Retina (tissue), 1 donor: ENCODE data around the gene PCLAF.
"Not testable (repeated sequence)": the region's sequence is repeated elsewhere in the genome, so short reads cannot be mapped to it uniquely, and the experiment has no call there.

Experiments used
- DNase-seq: peaks from one replicate; pipeline ENCODE4 v3.0.0-alpha.2; 2016

PCLAF gene

GRCh38 chr15:64381000-64381751, at the start of gene PCLAF:
PCLAF (minus strand) TSS chr15:64381441; CDS start chr15:64381371, 70 bp downstream.
- peak; percentile 89 for DNase-seq

- DNase-seq = peak; percentile 4
Observed at GRCh38 chr15:64430000-64430735, 48.9 kb upstream of the PCLAF start.

- DNase-seq = no peak
Observed at GRCh38 chr15:64429448-64429847, 48.2 kb upstream of the PCLAF start.

- DNase-seq = peak; percentile 11
Observed at GRCh38 chr15:64426845-64427465, 45.7 kb upstream of the PCLAF start.

GRCh38 chr15:64425221-64425620, 44.0 kb upstream of the PCLAF start:
- no peak for DNase-seq

- DNase-seq = no peak
Observed at GRCh38 chr15:64423970-64424369, 42.7 kb upstream of the PCLAF start.

GRCh38 chr15:64422697-64423096, 41.5 kb upstream of the PCLAF start:
- DNase-seq = no peak

GRCh38 chr15:64412216-64412615, 31.0 kb upstream of the PCLAF start:
- no peak for DNase-seq

GRCh38 chr15:64400583-64400982, 19.3 kb upstream of the PCLAF start:
- DNase-seq = no peak

GRCh38 chr15:64398575-64398974, 17.3 kb upstream of the PCLAF start:
- DNase-seq = no peak

- DNase-seq = no peak
Observed at GRCh38 chr15:64396789-64397188, 15.5 kb upstream of the PCLAF start.

- DNase-seq = not testable (repeated sequence)
Observed at GRCh38 chr15:64392471-64392870, 11.2 kb upstream of the PCLAF start.

- DNase-seq = no peak
Observed at GRCh38 chr15:64389036-64389435, 7.8 kb upstream of the PCLAF start.

- DNase-seq = peak; percentile 96
Observed at GRCh38 chr15:64387562-64388168, 6.4 kb upstream of the PCLAF start, which contains the start of gene TRIP4. TRIP4 (plus strand) TSS chr15:64387836; CDS start chr15:64387864, 28 bp downstream.

GRCh38 chr15:64386291-64386690, 5.0 kb upstream of the PCLAF start:
- no peak for DNase-seq

GRCh38 chr15:64383760-64384159, 2.5 kb upstream of the PCLAF start:
- DNase-seq = no peak

GRCh38 chr15:64380130-64380870, 941 bp downstream of the PCLAF start:
- not testable (repeated sequence) for DNase-seq

- no peak for DNase-seq
Observed at GRCh38 chr15:64379216-64379960, 1.9 kb downstream of the PCLAF start.

GRCh38 chr15:64373360-64373759, 7.9 kb downstream of the PCLAF start:
- no peak for DNase-seq

GRCh38 chr15:64371383-64371782, 9.9 kb downstream of the PCLAF start:
- DNase-seq = not testable (repeated sequence)

- DNase-seq = no peak
Observed at GRCh38 chr15:64369078-64369607, 12.1 kb downstream of the PCLAF start.
